Measurements from ENCODE around the gene NEBL. TPM values are rescaled to one million over a fixed set of nuclear protein-coding genes. Genes with fewer than 3 reads are reported as not detected.

NEBL gene
- total RNA-seq, 1 donor from 2014 or later, result 55.2 TPM

DNA sequence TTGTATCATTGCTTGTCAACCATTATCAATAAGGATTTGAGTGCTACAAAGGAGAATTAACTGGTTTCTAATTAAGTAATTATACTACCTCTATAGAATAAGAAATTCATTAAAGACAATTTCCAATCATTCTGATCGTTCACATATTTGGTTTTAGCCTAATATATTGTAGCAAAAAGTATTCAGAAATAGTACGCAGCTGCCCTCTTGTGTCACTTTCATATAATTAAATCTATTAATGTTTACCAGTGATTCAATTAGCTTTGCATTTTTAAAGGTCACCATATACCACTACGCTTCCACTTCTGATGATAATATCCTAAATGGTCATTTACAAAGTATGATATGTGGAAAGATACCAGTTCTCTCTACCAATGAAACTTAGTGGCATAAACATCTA, 128.3 kb downstream of the NEBL start:
- Histone ChIP-seq H3K9me3 (no peaks in the 10 kb centered on the region), H3K36me3 (no peaks in the 10 kb centered on the region), H3K27me3 (no peaks in the 10 kb centered on the region), H3K27ac (no peak overlapping the region), H3K4me1 (no peaks in the 10 kb centered on the region), H3K4me3 (no peak overlapping the region)
- no peak for TF ChIP-seq POLR2AphosphoS5 (IDR thresholded peaks at IDR 0.05; ENCODE audit: insufficient read depth in 1 of 2, low read depth in 1 of 2)
- no peak for TF ChIP-seq POLR2A (IDR thresholded peaks at IDR 0.05)
- TF ChIP-seq, protein P1, sequence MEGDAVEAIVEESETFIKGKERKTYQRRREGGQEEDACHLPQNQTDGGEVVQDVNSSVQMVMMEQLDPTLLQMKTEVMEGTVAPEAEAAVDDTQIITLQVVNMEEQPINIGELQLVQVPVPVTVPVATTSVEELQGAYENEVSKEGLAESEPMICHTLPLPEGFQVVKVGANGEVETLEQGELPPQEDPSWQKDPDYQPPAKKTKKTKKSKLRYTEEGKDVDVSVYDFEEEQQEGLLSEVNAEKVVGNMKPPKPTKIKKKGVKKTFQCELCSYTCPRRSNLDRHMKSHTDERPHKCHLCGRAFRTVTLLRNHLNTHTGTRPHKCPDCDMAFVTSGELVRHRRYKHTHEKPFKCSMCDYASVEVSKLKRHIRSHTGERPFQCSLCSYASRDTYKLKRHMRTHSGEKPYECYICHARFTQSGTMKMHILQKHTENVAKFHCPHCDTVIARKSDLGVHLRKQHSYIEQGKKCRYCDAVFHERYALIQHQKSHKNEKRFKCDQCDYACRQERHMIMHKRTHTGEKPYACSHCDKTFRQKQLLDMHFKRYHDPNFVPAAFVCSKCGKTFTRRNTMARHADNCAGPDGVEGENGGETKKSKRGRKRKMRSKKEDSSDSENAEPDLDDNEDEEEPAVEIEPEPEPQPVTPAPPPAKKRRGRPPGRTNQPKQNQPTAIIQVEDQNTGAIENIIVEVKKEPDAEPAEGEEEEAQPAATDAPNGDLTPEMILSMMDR (IDR thresholded peaks at IDR 0.05), result peak in 1 of 3 experiments; percentile 16
- intact Hi-C loops (cut with DNase I), result no loop called here
- no peak for DNase-seq (ENCODE audit: extremely low spot score in 2 of 2)

DNA sequence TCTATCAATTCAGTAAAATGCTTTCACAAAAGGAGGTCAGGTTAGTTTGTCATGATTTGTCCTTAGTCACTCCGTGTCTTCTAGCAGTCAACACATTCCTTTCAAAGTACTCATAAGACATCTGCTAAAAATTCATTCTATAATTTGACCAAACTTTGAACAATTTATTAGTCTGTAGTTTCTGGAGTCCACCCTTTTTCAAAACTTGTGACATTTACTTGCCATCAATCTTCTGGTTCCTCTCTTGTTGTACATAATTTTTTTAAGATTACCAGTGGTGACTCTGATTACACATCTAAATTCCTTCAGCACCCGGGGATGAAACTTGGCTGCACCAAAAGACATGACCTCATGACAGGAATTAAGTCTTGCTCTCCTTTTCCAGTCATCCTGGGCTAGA, 130.1 kb downstream of the NEBL start:
- Histone ChIP-seq H3K27ac (no peak overlapping the region), H3K4me3 (no peak overlapping the region), H3K36me3 (no peaks in the 10 kb centered on the region), H3K4me1 (no peaks in the 10 kb centered on the region), H3K9me3 (no peaks in the 10 kb centered on the region), H3K27me3 (no peaks in the 10 kb centered on the region)
- DNase-seq (ENCODE audit: extremely low spot score in 2 of 2), result no peak
- TF ChIP-seq POLR2AphosphoS5 (IDR thresholded peaks at IDR 0.05; ENCODE audit: insufficient read depth in 1 of 2, low read depth in 1 of 2), result no peak
- TF ChIP-seq, protein P1 (IDR thresholded peaks at IDR 0.05), result no peak
- TF ChIP-seq POLR2A (IDR thresholded peaks at IDR 0.05), result no peak
- intact Hi-C loops (cut with DNase I), result no loop called here

DNA sequence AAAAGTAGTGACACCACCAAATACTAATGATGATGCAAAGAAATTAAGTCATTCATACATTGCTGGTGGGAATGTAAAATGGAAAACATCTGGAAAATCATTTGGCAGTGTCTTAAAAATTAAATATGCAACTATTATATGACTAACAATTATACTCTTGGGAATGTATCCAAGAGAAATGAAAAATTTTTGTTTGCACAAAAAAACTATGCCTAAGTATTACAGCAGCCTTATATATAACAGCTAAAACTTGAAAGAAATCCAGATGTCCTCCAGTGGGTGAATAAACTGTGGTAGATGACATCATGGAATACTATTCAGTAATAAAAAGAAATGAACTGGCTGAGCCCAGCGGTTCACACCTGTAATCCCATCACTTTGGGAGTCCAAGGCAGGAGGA, 132.0 kb downstream of the NEBL start:
- H3K36me3 ChIP-seq, result no peaks in the 10 kb centered on the region
- H3K27ac ChIP-seq, result no peak overlapping the region
- H3K27me3 ChIP-seq, result no peaks in the 10 kb centered on the region
- no peaks in the 10 kb centered on the region for H3K4me1 ChIP-seq
- H3K9me3 ChIP-seq, result no peaks in the 10 kb centered on the region
- DNase-seq (ENCODE audit: extremely low spot score in 2 of 2), result no peak
- TF ChIP-seq POLR2AphosphoS5 (IDR thresholded peaks at IDR 0.05; ENCODE audit: insufficient read depth in 1 of 2, low read depth in 1 of 2) (no peak), POLR2A (IDR thresholded peaks at IDR 0.05) (no peak)
- TF ChIP-seq, protein P1 (IDR thresholded peaks at IDR 0.05), result no peak
- H3K4me3 ChIP-seq, result no peak overlapping the region
- intact Hi-C loops (cut with DNase I), result no loop called here

DNA sequence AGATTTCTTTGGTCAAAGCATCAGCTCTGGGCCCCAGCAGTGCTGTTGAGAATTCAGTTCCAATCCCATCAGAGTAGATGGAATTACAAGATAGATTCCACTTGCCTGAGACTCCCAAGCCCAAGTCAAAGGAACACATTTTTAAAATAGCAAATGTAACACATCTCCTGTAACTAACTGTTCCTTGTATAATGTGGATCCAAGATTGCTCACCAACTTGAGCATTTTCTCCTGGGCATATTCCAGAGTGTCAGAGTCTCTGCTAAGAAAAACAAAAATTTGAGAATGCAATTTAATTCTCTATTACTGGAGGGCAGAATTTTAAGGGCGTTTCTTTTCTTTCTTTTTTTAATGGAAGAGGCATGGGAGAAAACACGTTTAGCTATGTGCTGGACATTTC, 136.7 kb downstream of the NEBL start:
- TF ChIP-seq POLR2A (IDR thresholded peaks at IDR 0.05) (no peak), POLR2AphosphoS5 (IDR thresholded peaks at IDR 0.05; ENCODE audit: insufficient read depth in 1 of 2, low read depth in 1 of 2) (no peak)
- TF ChIP-seq, protein P1 (IDR thresholded peaks at IDR 0.05), result no peak

DNA sequence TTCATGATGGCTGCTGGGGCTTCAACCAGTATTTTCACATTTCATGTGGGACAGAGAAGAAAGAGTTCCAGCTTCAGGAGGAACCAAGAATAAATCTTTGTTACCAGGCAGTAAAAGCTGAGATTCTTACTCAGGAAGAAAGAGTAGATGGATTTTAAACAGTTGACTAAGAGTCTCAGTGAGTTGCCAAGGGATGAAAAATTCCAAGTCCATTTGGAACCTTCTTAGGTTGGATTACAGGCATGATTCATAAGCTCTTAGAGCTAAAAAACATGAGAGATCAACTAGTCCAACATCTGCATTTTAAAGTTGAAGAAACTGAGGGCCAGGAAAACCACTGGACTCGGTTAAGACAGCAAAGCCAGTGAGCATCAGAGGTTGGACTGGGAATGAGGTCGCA, 148.6 kb downstream of the NEBL start:
- DNase-seq (ENCODE audit: extremely low spot score in 2 of 2), result no peak
- Histone ChIP-seq H3K27ac (no peak overlapping the region), H3K27me3 (no peaks in the 10 kb centered on the region), H3K4me3 (no peak overlapping the region), H3K36me3 (no peaks in the 10 kb centered on the region), H3K4me1 (no peaks in the 10 kb centered on the region), H3K9me3 (no peaks in the 10 kb centered on the region)
- intact Hi-C loops (cut with DNase I), result no loop called here
- TF ChIP-seq, protein P1 (IDR thresholded peaks at IDR 0.05), result no peak
- TF ChIP-seq POLR2AphosphoS5 (IDR thresholded peaks at IDR 0.05; ENCODE audit: insufficient read depth in 1 of 2, low read depth in 1 of 2) (no peak), POLR2A (IDR thresholded peaks at IDR 0.05) (no peak)

More for the DNA sequence above, 136.7 kb downstream of the NEBL start:
- no peaks in the 10 kb centered on the region for H3K4me1 ChIP-seq
- no peak for DNase-seq (ENCODE audit: extremely low spot score in 2 of 2)
- H3K27ac ChIP-seq, result peak overlapping the region; percentile 21
- intact Hi-C loops (cut with DNase I), result no loop called here
- no peaks in the 10 kb centered on the region for H3K9me3 ChIP-seq
- no peaks in the 10 kb centered on the region for H3K36me3 ChIP-seq
- H3K27me3 ChIP-seq, result no peaks in the 10 kb centered on the region
- no peak overlapping the region for H3K4me3 ChIP-seq

Data from vagina (tissue), 2 donors.